Measurements from ENCODE around the gene CALB2.
"Not testable (repeated sequence)": the region's sequence is repeated elsewhere in the genome, so short reads cannot be mapped to it uniquely, and the experiment has no call there.

CALB2 gene

GRCh38 chr16:71352466-71352865 lies 6.1 kb upstream of the CALB2 start:
- DNase-seq (ENCODE audit: low read depth in 2 of 2, low spot score in 1 of 2) = no peak

DNA sequence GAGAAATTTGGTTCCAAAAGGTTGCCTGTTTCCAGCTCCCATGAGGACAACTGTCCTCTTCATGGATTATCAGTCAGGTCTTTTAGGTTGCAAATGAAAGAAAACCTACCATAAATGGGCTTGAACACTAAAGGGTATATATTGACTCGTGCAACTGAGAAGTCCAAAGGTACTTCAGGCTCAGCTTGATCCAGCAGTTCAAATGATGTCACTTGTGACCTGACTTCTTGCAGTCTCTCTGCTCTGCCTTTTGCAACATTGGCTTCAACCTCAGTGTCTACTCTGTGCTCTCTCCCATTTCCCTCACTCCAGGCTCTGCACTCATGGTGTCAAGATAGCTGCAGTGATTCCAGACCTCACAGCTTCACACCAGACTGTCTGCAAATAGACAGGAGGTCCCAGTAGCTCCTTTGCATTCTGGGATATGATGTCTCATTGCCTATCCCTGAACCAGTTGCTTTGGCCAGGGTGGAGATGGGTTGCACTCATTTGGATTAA lies 5.5 kb upstream of the CALB2 start:
- no peak for DNase-seq (ENCODE audit: low read depth in 2 of 2, low spot score in 1 of 2)

- DNase-seq (ENCODE audit: low read depth in 2 of 2, low spot score in 1 of 2) = no peak
Observed at GRCh38 chr16:71353736-71354135, 4.8 kb upstream of the CALB2 start.

- no peak for DNase-seq (ENCODE audit: low read depth in 2 of 2, low spot score in 1 of 2)
Observed at GRCh38 chr16:71354156-71354555, 4.4 kb upstream of the CALB2 start.

DNA sequence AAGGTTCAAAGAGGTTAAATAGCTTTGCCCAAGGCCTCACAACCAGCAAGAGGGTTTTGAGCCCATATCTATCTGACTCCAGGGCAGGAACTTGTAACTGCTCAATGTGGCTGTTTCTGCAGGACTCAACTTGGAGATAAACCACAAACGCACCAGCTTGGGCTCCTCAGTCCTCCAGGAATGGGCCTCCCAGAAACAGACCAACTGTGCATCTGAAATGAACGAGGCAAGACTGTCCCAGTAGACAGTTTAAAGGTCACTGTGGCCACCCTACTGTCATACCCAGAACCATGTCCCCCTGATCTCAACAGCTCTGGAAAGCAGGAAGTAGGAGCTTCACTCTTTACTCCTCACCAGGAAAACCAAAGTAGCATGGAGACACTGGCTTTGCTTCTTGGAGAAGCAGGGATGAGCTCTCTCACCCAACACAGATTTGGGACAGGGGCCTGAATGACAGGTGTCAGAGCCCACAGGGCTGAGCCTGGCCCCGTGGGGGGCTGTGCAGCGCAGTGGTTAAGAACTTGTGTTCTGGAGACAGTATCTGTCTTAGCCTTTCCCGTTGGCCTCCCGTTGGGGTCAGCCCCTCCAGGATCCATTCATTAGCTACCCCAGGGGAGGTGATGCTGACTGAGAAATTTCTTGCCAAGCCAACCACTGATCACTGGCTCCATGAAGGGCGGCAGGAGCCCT lies 2.3 kb upstream of the CALB2 start:
- DNase-seq (ENCODE audit: low read depth in 2 of 2, low spot score in 1 of 2) = no peak

DNA sequence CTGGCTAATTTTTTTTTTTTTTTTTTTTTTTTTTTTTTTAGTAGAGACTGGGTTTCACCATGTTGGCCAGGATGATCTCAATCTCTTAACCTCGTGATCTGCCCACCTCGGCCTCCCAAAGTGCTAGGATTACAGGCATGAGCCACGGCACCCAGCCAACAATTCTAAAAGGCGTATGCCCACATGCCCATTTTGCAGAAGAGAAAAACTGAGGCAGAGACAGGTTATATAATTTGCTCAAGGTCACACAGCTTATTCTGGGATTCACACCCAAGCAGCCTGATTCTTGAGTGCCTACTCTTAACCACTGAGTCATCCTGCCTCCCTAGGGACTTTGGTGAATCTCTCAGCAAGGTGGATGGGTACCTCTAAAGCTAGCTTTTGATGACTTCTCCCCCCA lies 1.6 kb upstream of the CALB2 start:
- not testable (repeated sequence) for DNase-seq (ENCODE audit: low read depth in 2 of 2, low spot score in 1 of 2)

- DNase-seq (ENCODE audit: low read depth in 2 of 2, low spot score in 1 of 2) = no peak
Observed at GRCh38 chr16:71357681-71358080, 842 bp upstream of the CALB2 start.

- no peak for DNase-seq (ENCODE audit: low read depth in 2 of 2, low spot score in 1 of 2)
Observed at GRCh38 chr16:71359431-71359830, 908 bp downstream of the CALB2 start.

- no peak for DNase-seq (ENCODE audit: low read depth in 2 of 2, low spot score in 1 of 2)
Observed at GRCh38 chr16:71360378-71360777, 1.9 kb downstream of the CALB2 start.

DNA sequence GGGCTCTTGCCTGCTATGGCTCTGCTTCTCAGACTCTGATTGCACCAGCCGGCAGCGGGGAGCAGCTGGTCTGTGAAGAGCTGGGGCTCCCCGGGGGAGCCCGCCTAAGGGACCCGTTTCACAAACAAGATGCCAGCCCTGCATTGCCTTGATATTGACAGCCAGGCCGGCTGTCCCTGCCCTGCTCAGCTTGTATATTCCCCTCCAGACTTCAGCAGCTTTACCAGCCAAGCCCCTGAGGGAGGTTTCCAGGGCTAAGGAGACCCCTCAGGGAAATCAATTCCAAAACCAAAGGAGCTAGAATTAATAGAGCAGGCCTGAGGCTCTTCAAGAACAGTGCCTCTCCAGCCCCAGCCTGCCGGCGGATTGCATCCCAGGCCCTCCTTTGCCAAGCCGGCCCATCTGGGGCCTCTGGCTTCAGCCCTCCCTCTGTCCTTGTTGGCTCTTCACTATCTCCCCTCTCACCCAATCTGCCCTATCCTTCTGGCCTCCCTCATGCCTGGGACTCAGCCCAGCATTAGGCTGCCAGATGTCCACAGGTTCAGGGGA lies 5.7 kb downstream of the CALB2 start:
- DNase-seq (ENCODE audit: low read depth in 2 of 2, low spot score in 1 of 2) = no peak

GRCh38 chr16:71365021-71365420 lies 6.5 kb downstream of the CALB2 start:
- DNase-seq (ENCODE audit: low read depth in 2 of 2, low spot score in 1 of 2) = no peak

DNA sequence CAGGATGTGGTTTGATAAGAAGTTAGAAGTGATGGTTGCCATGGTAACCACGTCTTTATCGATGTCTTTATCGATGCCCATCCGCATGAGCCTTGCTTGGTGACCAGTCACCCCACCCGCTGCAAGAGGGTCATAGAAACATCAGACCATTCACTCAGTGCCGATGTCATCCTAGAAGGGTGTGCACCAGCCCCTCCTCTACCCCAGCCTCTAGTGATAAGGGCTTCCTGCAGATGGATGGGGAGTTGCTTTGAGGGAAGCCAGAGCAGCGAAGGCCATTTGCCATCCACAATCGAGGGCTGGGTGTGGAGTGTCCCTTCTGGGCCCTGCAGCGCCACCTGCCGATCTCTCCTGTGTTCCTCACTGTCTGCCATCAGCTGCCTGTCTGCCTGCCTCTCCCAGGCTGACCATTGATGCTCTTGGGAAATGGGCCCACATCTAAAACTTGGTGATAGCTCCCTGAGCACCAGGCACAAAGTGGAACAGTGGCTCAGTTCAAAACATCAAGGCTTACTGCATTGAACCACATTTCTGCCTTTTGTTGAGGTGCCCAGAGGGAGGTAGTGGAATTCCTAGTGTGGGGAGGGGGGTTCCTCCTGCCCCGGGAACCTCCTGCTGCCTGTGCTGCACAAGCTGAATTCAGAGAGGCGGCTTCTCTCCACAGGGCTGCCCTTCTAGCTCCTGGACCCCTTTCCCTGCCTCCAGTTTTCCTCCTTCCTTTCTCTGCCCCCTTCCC lies 8.9 kb downstream of the CALB2 start:
- DNase-seq (ENCODE audit: low read depth in 2 of 2, low spot score in 1 of 2) = no peak

GRCh38 chr16:71368958-71369357 lies 10.4 kb downstream of the CALB2 start:
- DNase-seq (ENCODE audit: low read depth in 2 of 2, low spot score in 1 of 2) = no peak

DNA sequence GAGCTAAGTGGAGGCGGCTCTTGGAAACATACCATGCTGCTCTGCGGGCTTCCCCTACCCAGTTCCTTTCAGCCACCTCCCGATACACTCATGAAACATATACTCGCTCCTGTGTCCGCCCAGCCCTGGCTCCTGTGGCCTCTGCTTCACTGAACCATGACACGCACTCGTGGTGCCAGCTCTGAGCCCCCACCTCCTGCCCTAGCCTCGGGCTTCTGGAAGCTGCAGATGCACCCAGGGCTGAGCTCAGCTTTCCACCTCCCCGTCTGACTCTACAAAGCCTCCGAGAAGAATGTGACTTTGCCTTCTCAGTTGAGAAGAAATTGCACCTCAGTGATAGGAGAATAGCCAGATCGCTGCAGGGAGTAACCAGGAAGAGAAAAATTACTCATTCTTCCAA lies 11.0 kb downstream of the CALB2 start:
- no peak for DNase-seq (ENCODE audit: low read depth in 2 of 2, low spot score in 1 of 2)

DNA sequence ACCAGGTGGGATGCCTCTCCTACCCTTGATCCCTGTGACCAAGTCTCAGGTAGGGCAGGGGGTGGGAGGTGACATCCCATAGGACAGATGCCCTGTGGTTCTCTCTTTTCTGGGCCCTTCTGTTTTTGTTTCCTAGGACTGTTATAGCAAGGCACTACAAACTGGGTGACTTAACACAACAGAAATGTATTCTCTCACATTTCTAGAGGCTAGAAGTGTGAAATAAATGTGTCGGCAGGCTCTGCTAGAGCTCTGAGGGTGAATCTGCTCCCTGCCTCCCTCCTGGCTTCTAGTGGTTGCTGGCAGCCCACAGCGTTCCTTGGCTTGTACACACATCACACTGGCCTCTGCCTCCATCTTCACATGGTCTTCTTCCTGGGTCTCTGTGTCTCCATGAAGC lies 12.7 kb downstream of the CALB2 start:
- DNase-seq (ENCODE audit: low read depth in 2 of 2, low spot score in 1 of 2) = no peak

DNA sequence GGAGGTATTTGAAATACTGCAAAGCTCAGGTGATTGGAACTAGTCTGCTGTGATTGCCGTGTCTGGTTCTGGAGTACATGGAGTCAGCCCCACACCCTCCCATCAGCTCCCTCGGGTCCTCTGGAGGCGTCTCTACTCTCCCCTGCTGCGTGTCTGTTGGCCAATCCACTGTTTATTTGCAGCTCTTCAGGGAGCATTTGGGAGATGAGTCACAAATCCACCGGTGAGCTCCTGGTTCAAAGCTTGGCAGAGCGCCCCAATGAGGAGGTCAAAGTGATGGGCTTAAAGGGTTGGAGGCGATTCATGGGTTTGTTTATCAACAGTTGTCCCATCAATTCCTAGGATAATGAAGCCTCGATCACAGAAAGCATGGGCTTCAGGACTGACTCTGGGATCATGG lies 14.6 kb downstream of the CALB2 start:
- DNase-seq (ENCODE audit: low read depth in 2 of 2, low spot score in 1 of 2) = no peak

DNA sequence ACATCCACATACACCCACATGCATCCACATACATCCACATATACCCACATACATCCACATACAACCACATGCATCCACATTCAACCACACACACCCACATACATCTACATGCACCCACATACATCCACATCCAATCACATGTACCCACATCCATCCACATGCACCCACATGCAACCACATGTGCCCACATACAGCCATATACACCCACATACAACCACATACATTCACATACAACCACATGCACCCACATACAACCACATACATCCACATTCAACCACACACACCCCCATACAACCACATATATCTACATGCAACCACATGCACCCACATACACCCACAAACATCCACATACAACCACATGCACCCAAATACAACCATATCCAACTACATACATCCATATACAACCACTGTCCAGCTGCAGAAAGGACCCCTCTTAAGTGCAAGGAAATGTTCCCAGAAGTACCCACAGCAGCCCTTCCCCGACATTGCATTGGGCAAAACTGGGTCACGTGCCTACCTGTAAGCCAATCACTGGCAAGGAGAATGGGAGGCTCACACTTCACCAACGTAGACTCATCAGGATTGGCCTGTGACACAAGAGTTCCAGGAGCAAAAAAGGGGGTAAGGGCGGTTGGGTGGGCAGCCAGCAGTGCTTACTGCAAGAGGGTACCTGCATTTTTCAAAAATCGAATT lies 18.1 kb downstream of the CALB2 start:
- no peak for DNase-seq (ENCODE audit: low read depth in 2 of 2, low spot score in 1 of 2)

- DNase-seq (ENCODE audit: low read depth in 2 of 2, low spot score in 1 of 2) = no peak
Observed at GRCh38 chr16:71379711-71380110, 21.2 kb downstream of the CALB2 start.

DNA sequence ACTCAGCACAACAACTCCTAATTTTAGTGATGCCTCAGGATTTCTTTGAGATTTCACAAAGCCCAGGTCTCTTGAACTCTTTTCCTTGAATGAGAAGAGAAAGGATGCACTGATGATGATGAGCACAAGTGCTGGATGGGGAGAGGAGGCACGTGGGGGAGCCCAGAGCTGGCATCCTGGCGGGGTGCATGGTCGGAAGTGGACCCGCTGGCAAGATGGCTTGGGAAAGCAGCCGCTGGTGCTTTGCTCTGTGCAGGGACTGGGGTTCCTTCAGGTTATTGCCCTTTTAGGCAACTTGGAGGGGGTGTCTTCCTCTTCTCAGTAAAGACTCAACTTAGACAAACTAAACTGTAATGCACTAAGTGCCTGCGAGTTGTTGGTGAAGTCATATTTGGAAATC lies 22.3 kb downstream of the CALB2 start:
- DNase-seq (ENCODE audit: low read depth in 2 of 2, low spot score in 1 of 2) = no peak

DNA sequence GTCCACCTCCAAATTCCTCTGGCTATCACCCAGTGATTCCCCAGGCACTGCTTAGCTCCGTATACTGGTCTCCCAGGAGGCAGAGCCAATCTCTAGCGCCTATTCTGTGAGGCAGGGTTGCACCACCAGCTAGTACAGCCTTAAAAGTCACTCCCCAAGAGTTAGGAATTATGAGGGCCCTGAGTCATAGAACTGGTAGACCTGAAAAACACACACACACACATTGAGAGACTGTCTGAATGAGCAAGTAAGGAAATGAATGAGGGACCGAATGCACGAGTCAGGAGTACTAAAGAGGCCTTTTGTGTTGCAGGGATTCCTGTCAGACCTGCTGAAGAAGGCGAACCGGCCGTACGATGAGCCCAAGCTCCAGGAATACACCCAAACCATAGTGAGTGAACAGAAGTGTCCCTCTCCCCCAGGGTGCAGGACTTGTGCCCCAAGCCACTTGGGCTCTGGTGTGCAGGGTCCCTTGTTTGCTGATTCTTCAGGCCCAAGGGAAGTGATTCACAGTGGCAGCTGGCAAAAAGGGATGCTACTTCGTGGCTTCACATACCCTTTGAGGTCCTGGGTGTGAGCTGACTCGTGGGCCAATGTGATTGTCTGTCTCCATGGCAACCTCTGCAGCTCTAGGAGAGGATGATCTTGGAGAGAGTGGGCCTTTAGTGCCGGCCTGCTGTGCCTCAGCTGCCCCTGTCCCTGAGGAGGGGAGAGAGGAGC lies 24.7 kb downstream of the CALB2 start:
- DNase-seq (ENCODE audit: low read depth in 2 of 2, low spot score in 1 of 2) = no peak

DNA sequence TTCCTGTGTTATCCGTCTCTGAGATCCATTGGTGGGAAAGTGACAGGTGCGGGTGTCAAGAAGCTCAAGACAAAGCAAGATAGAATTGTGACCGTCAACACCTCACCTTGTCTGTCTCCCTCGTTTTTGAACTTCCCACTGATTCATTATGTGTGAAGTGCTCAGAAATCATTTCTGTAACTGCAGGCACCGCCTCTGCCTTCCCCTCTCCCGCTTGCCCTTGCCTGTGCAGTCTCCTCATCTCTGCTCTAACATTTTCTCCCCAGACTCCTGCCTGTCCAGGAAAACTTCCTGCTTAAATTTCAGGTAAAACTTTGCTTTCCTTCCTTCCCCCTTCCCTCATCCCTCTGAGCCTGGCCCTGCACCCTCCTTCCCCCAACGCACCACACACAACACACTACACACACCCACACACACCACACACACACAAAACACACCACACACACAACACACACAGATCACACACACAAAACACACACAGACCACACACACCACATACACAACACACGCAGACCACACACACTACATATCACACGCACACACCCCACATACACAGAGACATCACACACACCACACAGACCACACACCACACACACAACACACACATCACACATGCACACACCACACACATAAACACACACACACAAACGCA lies 25.7 kb downstream of the CALB2 start:
- DNase-seq (ENCODE audit: low read depth in 2 of 2, low spot score in 1 of 2) = no peak
